Chondrocyte (in vitro differentiated cells): ENCODE results near the gene WARS2. TPM values are rescaled to one million over a fixed set of nuclear protein-coding genes. Genes with fewer than 3 reads are reported as not detected.

Source experiments
- DNase-seq: peaks from one replicate; pipeline ENCODE4 v3.0.0; 2021; ENCODE audit warnings: mixed read lengths, low spot score
- H3K27ac Mint-ChIP-seq: one replicate; pipeline ENCODE4 v1.8.0; 2021; ENCODE audit warnings: mild to moderate bottlenecking, moderate library complexity, mixed read lengths; ENCODE audit not compliant: unreplicated experiment
- H3K27me3 Mint-ChIP-seq: 2 replicates; pipeline ENCODE4 v1.8.0; 2021; ENCODE audit warnings: low read depth, mixed read lengths
- H3K36me3 Mint-ChIP-seq: 2 replicates; pipeline ENCODE4 v1.8.0; 2021; ENCODE audit warnings: low read depth, mixed read lengths
- H3K4me1 Mint-ChIP-seq: 2 replicates; pipeline ENCODE4 v1.8.0; 2021; ENCODE audit warnings: low read depth, mild to moderate bottlenecking, mixed read lengths
- H3K4me3 Mint-ChIP-seq: one replicate; pipeline ENCODE4 v1.8.0; 2021; ENCODE audit warnings: mild to moderate bottlenecking, moderate library complexity, mixed read lengths; ENCODE audit not compliant: unreplicated experiment
- H3K9me3 Mint-ChIP-seq: 2 replicates; pipeline ENCODE4 v1.8.0; 2021; ENCODE audit warnings: low read depth, mixed read lengths
- CTCF ChIP-seq: fragments of 200-600 bp; sonication (generic); IDR thresholded peaks from 2 replicates; pipeline ENCODE4 v1.5.0; 2021; ENCODE audit warnings: antibody characterized with exemption, mild to moderate bottlenecking, moderate library complexity
- total RNA-seq: library from RNA; stranded (reverse); gene quantifications from 3 replicates; pipeline ENCODE4 v1.2.1, GENCODE V29; 2021

Gene WARS2
- total RNA-seq, 1 donor from 2014 or later = 9.4 TPM

GRCh38 chr1:118990513-118991152 lies 149.8 kb downstream of the WARS2 start:
- Mint-ChIP-seq H3K27me3 (peaks cover 19% of the 10 kb centered on the region), H3K36me3 (peaks cover 11% of the 10 kb centered on the region), H3K4me3 (no peak overlapping the region), H3K4me1 (peaks cover 39% of the 10 kb centered on the region), H3K9me3 (no peaks in the 10 kb centered on the region), H3K27ac (peak overlapping the region; percentile 100)
- no peak for DNase-seq
- TF ChIP-seq CTCF = no peak

- H3K27ac Mint-ChIP-seq = peak overlapping the region; percentile 100
- no peak for DNase-seq
- peaks cover 11% of the 10 kb centered on the region for H3K36me3 Mint-ChIP-seq
- no peaks in the 10 kb centered on the region for H3K9me3 Mint-ChIP-seq
- no peak for TF ChIP-seq CTCF
- H3K4me1 Mint-ChIP-seq = peaks cover 41% of the 10 kb centered on the region
- peaks cover 17% of the 10 kb centered on the region for H3K27me3 Mint-ChIP-seq
- peak overlapping the region; percentile 99 for H3K4me3 Mint-ChIP-seq
Measured at GRCh38 chr1:118989878-118990378, 150.5 kb downstream of the WARS2 start.

- peaks cover 45% of the 10 kb centered on the region for H3K4me1 Mint-ChIP-seq
- peak; percentile 11 for TF ChIP-seq CTCF
- DNase-seq = no peak
- H3K27ac Mint-ChIP-seq = peak overlapping the region; percentile 100
- H3K9me3 Mint-ChIP-seq = no peaks in the 10 kb centered on the region
- peak overlapping the region; percentile 99 for H3K4me3 Mint-ChIP-seq
- peaks cover 17% of the 10 kb centered on the region for H3K27me3 Mint-ChIP-seq
- H3K36me3 Mint-ChIP-seq = peaks cover 14% of the 10 kb centered on the region
Measured at GRCh38 chr1:118989006-118989815, 151.2 kb downstream of the WARS2 start.

- Mint-ChIP-seq H3K27me3 (peaks cover 10% of the 10 kb centered on the region), H3K27ac (peak within 1 kb of the TSS; percentile 100), H3K9me3 (no peaks in the 10 kb centered on the region), H3K4me3 (peak within 1 kb of the TSS; percentile 99), H3K4me1 (peaks cover 54% of the 10 kb centered on the region), H3K36me3 (peaks cover 19% of the 10 kb centered on the region)
- no peak for TF ChIP-seq CTCF
- no peak for DNase-seq
Measured at GRCh38 chr1:118988186-118989005, 152.1 kb downstream of the WARS2 start, which contains the start of gene TBX15. TBX15 (minus strand) TSS chr1:118988343; CDS start chr1:118987795, 548 bp downstream.
